ENCODE measurements around the gene SEPSECS. TPM values are rescaled to one million over a fixed set of nuclear protein-coding genes. Genes with fewer than 3 reads are reported as not detected.

Gene SEPSECS
- total RNA-seq, 1 donor from 2014 or later: 5.3 TPM

GRCh38 chr4:25157081-25157480 lies 3.2 kb downstream of the SEPSECS start:
- no peak for DNase-seq (ENCODE audit: low read depth)

GRCh38 chr4:25155947-25156346 lies 4.3 kb downstream of the SEPSECS start:
- DNase-seq (ENCODE audit: low read depth): no peak

GRCh38 chr4:25154594-25155265 lies 5.5 kb downstream of the SEPSECS start:
- DNase-seq (ENCODE audit: low read depth): no peak

DNA sequence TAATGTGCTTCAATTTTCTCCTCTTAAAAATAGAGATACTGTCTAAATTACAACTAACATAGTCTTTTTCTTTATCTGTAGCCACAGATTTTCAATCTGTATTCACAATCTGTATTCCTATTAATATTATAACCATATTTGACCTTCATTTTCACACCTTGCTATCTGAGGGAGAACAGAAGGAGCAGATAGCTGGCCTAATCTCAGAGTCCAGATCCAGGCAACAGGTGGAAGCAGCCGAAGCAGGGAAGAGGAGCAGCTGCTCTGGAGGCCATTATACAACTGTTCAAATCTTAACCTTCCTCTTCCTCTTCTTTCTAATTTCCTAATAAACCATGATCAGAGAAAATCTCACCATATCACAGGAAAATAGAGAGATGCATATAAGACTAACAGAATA lies 14.2 kb downstream of the SEPSECS start:
- DNase-seq (ENCODE audit: low read depth): peak; percentile 53

DNA sequence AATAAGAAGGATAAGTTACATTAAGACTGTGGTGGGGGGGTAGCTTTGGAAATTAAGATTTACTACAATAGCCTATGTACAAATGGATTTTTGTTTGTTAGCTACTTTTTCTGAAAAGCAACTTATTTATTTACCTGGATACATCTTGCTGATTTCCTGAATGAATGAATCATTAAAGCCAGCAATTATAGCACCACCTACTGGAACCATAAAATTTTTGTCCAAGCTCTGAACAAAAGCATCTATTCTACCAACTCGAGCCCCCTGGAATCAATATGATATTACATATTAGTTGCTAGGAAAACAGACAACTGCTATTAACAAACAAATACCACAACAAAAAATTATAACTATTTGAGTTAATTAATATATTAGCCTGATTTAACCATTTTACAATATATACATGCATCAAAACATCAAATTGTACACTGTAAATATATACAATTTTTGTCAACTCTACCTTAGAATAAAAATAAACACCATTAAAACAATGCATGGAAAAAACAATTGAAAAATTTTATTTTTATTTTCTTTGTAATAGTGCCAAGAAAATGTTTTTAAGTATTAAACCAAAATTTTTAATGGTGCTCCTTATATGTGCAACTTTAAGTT lies 15.3 kb downstream of the SEPSECS start:
- DNase-seq (ENCODE audit: low read depth): peak; percentile 56

GRCh38 chr4:25142468-25142867 lies 17.8 kb downstream of the SEPSECS start:
- no peak for DNase-seq (ENCODE audit: low read depth)

DNA sequence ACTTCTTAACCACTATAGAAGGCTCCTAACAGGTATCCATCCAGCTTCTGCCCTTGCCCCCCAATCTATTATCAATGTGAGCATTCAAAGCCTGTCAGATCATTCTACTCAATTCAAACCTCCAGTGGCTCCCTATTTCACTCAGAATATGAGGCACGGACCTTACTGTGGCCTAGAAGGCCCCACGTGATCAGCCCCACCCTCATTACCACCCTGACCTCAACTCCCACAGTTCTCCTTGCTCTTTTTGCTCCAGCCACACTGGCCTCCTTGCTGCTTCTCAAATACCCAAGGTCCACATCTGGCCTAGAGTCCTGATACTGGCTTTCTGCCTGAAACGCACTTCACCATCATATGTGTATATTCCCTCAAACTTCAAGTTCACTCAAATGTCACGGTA lies 18.7 kb downstream of the SEPSECS start:
- no peak for DNase-seq (ENCODE audit: low read depth)

DNA sequence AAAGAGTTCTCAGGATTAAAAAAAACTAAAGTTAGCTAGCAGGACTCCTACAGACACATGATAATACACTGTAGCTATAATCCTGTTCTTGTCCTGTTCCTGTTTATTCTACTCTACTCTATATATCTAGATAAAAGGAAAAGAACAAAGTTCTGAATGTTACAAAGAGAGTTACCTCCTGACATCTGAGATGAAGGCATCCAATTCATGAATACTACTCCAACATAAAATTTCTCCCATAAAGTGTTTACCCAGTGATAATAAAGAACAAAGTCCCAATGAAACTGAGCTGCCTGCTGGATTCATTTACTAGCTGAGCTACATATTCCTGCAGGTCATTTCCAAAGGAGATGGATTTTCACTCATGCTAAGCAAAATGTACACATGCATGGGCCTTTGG lies 27.1 kb downstream of the SEPSECS start:
- no peak for DNase-seq (ENCODE audit: low read depth)

GRCh38 chr4:25131926-25132325 lies 28.3 kb downstream of the SEPSECS start:
- DNase-seq (ENCODE audit: low read depth): no peak

GRCh38 chr4:25131381-25131780 lies 28.9 kb downstream of the SEPSECS start:
- no peak for DNase-seq (ENCODE audit: low read depth)

- no peak for DNase-seq (ENCODE audit: low read depth)
Measured at GRCh38 chr4:25129917-25130316, 30.3 kb downstream of the SEPSECS start.

DNA sequence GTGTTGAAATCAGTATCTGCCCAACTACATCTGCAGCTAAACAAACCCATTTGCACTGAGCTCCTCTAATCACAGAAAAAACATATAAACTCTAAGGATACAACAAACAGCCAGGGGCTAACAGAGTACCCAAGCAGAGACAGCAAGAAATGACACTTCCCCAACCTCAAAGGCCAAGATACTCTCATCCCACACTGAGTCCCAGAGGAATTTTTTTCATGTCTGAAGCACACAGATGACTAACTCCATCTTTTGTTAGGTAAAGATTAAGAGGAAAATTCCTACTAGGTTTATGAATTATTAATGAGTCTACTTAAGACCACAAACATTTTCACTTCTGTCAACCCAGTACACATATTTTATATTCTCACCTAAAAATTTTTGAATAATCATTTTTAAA lies 31.6 kb downstream of the SEPSECS start:
- DNase-seq (ENCODE audit: low read depth): no peak

DNA sequence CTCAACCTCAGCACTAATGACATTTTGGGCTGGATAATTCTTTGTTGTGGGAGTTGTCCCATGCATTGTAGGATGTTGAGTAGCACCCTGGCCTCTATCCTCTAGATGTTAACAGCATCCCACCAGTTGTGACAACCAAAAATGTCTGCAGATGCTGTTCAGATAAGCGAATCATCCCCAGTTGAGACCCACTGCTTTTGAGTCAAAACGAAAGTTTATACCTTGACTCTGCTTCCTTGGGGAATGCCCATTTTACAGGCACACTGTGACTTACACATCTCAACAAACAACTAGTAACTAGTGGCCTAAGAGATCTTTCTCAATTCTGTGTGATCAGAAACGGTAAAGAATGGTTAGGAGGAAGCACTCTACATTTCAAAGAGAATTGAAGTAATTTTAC lies 37.0 kb downstream of the SEPSECS start:
- no peak for DNase-seq (ENCODE audit: low read depth)

GRCh38 chr4:25120146-25120940 lies 39.9 kb downstream of the SEPSECS start:
- DNase-seq (ENCODE audit: low read depth): no peak

- DNase-seq (ENCODE audit: low read depth): no peak
Measured at GRCh38 chr4:25117716-25118472, 42.4 kb downstream of the SEPSECS start.

DNA sequence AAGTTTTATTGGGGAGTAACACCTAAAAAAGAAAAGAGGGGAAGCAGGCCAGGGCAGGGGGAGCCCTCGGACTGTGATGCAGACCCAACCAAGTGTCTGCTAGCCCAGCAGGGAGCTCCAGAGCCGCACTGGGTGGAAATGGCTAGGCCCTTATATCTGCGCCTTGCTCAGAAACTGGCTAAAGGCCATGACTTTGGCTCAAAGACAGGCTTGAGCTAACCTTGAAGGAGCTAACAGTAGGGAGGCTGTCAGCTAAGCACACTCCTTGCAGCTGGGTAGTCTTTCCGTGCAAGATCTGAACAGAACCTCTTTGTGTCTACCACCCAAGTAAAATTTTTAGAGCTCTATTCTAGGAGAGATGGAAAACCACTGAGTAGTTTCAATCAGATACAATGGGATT lies 43.0 kb downstream of the SEPSECS start:
- no peak for DNase-seq (ENCODE audit: low read depth)

- peak; percentile 55 for DNase-seq (ENCODE audit: low read depth)
Measured at GRCh38 chr4:25113915-25114904, 46.0 kb downstream of the SEPSECS start.

DNA sequence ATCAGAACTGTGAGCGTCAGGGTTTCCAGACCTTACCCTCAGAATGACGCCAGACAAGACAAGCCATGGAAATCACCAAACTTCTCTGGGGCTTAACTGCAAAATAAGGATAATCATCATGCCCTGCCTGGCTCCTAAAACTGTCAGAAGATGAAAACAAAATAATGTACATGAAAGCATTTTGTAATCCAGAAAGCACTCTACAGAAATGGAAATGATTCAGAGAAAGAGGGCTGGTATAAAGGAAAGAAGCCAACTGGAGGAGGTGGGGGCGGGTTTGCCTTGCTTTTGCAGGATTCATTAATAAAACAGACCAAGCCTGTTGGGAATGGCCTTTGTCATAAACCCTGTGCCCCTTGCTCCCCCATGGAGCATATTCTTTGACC lies 47.3 kb downstream of the SEPSECS start:
- no peak for DNase-seq (ENCODE audit: low read depth)

GRCh38 chr4:25112366-25112994 lies 47.8 kb downstream of the SEPSECS start:
- DNase-seq (ENCODE audit: low read depth): peak; percentile 82

- DNase-seq (ENCODE audit: low read depth): no peak
Measured at GRCh38 chr4:25111648-25112196, 48.5 kb downstream of the SEPSECS start.

All from myocyte (in vitro differentiated cells).